Adrenal gland (tissue), 5 donors: Measurements from ENCODE around the gene ATP13A1.

Experiments
- POLR2A ChIP-seq, 2 donors: fragments of 450-650 bp; IDR thresholded peaks; one replicate each; pipeline ENCODE4 v1.6.1; 2017; ENCODE audit warnings: antibody characterized with exemption in 2 of 2, mild to moderate bottlenecking in 2 of 2, moderate library complexity in 1 of 2
- TF ChIP-seq, protein P1 (sequence below), 6 experiments: fragments of 450-650 bp in 4 of 6; fragments of 200-600 bp in 2 of 6; sonication (generic) in 1 of 6; IDR thresholded peaks; 1 replicate in 5 of 6; 2 replicates in 1 of 6; pipeline versions ENCODE4 v1.5.1 to v1.8.0; 2016 to 2021; ENCODE audit warnings: antibody characterized with exemption in 6 of 6, mild to moderate bottlenecking in 2 of 6, moderate library complexity in 1 of 6
- donor health status: DM: no; HTN: no; CAD: no.

- TF ChIP-seq, protein P1, sequence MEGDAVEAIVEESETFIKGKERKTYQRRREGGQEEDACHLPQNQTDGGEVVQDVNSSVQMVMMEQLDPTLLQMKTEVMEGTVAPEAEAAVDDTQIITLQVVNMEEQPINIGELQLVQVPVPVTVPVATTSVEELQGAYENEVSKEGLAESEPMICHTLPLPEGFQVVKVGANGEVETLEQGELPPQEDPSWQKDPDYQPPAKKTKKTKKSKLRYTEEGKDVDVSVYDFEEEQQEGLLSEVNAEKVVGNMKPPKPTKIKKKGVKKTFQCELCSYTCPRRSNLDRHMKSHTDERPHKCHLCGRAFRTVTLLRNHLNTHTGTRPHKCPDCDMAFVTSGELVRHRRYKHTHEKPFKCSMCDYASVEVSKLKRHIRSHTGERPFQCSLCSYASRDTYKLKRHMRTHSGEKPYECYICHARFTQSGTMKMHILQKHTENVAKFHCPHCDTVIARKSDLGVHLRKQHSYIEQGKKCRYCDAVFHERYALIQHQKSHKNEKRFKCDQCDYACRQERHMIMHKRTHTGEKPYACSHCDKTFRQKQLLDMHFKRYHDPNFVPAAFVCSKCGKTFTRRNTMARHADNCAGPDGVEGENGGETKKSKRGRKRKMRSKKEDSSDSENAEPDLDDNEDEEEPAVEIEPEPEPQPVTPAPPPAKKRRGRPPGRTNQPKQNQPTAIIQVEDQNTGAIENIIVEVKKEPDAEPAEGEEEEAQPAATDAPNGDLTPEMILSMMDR (IDR thresholded peaks at IDR 0.05): no peak
- no peak for TF ChIP-seq POLR2A (IDR thresholded peaks at IDR 0.05)
Measured at GRCh38 chr19:19597809-19598306, 65.6 kb downstream of the ATP13A1 start.
